Kidney glomerular epithelial cell (primary cell): ENCODE measurements around the gene NEMP2.
"Not testable (repeated sequence)": the region's sequence is repeated elsewhere in the genome, so short reads cannot be mapped to it uniquely, and the experiment has no call there.

Source experiments
- DNase-seq: peaks from one replicate; lab custom pipeline; 2025; lab: John Stamatoyannopoulos, UW

Gene NEMP2

GRCh38 chr2:190490502-190490901, 44.0 kb downstream of the NEMP2 start:
- DNase-seq = no peak

- DNase-seq = no peak
Measured at GRCh38 chr2:190489475-190489874, 45.0 kb downstream of the NEMP2 start.

GRCh38 chr2:190488516-190489233, 45.8 kb downstream of the NEMP2 start:
- no peak for DNase-seq

- DNase-seq = no peak
Measured at GRCh38 chr2:190486037-190486623, 48.4 kb downstream of the NEMP2 start.

- DNase-seq = no peak
Measured at GRCh38 chr2:190482451-190482850, 52.1 kb downstream of the NEMP2 start.

GRCh38 chr2:190481339-190481738, 53.2 kb downstream of the NEMP2 start:
- no peak for DNase-seq

GRCh38 chr2:190478572-190479195, 55.8 kb downstream of the NEMP2 start:
- DNase-seq = no peak

- DNase-seq = peak; percentile 54
Measured at GRCh38 chr2:190477661-190478454, 56.7 kb downstream of the NEMP2 start.

GRCh38 chr2:190470256-190470826, 64.2 kb downstream of the NEMP2 start:
- no peak for DNase-seq

GRCh38 chr2:190469771-190470170, 64.8 kb downstream of the NEMP2 start:
- peak; percentile 33 for DNase-seq

- DNase-seq = peak; percentile 80
Measured at GRCh38 chr2:190468814-190469569, 65.5 kb downstream of the NEMP2 start.

GRCh38 chr2:190468354-190468753, 66.2 kb downstream of the NEMP2 start:
- DNase-seq = not testable (repeated sequence)

GRCh38 chr2:190467575-190468083, 66.9 kb downstream of the NEMP2 start:
- DNase-seq = peak; percentile 36

- no peak for DNase-seq
Measured at GRCh38 chr2:190466819-190467446, 67.6 kb downstream of the NEMP2 start.

GRCh38 chr2:190465060-190465459, 69.5 kb downstream of the NEMP2 start:
- no peak for DNase-seq

- DNase-seq = no peak
Measured at GRCh38 chr2:190462611-190463010, 71.9 kb downstream of the NEMP2 start.

- DNase-seq = no peak
Measured at GRCh38 chr2:190462181-190462580, 72.3 kb downstream of the NEMP2 start.

- no peak for DNase-seq
Measured at GRCh38 chr2:190460487-190460886, 74.0 kb downstream of the NEMP2 start.

- no peak for DNase-seq
Measured at GRCh38 chr2:190459881-190460280, 74.6 kb downstream of the NEMP2 start.

- no peak for DNase-seq
Measured at GRCh38 chr2:190458352-190459107, 76.0 kb downstream of the NEMP2 start.
